Heart left ventricle (tissue), 13 donors: ENCODE data around the gene COA1.

Experiments
- CTCF ChIP-seq, 12 donors: fragments of 200-600 bp; sonication (generic) in 4 of 12; IDR thresholded peaks; one replicate each; pipeline versions ENCODE4 v1.5.0 to v1.8.0; 2018 to 2022; ENCODE audit warnings: antibody characterized with exemption in 12 of 12, mild to moderate bottlenecking in 5 of 12
- POLR2A ChIP-seq, 2 donors: fragments of 450-650 bp; IDR thresholded peaks; one replicate each; pipeline ENCODE4 v1.6.1; 2017; ENCODE audit warnings: antibody characterized with exemption in 2 of 2, mild to moderate bottlenecking in 2 of 2, moderate library complexity in 2 of 2
- donor health status: ischemic (EF 13 %, LVEDD 7.1; RV severe dilation, severe dysfunction).
- donor health status: DM: no; HTN: yes; CAD: no.
- donor health status: DM: no; HTN: no; CAD: no.
- donor health status: ischemic (EF 25% LVEDD 6.9; RV normal size, moderate dysfunction).
- donor health status: ischemic (EF 25% LVEDD 5.7; RV mildly dilated, moderate dysfunction).
- donor health status: ischemic (EF 35%, LVEDD 5.7; RV mildly dilated, moderate dysfunction).
- donor health status: nonischemic (EF 11% LVEDD 7.7; RV severe dilation, severe dysfunction).
- donor health status: DM: yes; HTN: yes; CAD: no.
- donor health status: PGD.
- donor health status: ischemic (EF 29% LVEDD 5.4; RV normal size, mild dysfunction).
- donor health status: nonischemic (EF 23%, LVEDD 6.1; RV moderate dilation, normal function).

GRCh38 chr7:43678315-43678714 is 51.0 kb downstream of the COA1 start:
- TF ChIP-seq CTCF (IDR thresholded peaks at IDR 0.05) = no peak
- no peak for TF ChIP-seq POLR2A (IDR thresholded peaks at IDR 0.05)
